GM18517 (cell line): ENCODE results near the gene CYSLTR2.
"Not testable (repeated sequence)": the region's sequence is repeated elsewhere in the genome, so short reads cannot be mapped to it uniquely, and the experiment has no call there.

ENCODE experiments used
- ATAC-seq: cut with Tn5 transposase; IDR thresholded peaks from one replicate; pipeline ENCODE4 v1.9.1; 2021; ENCODE audit warnings: mild to moderate bottlenecking, moderate library complexity; ENCODE audit not compliant: unreplicated experiment

Gene CYSLTR2

DNA sequence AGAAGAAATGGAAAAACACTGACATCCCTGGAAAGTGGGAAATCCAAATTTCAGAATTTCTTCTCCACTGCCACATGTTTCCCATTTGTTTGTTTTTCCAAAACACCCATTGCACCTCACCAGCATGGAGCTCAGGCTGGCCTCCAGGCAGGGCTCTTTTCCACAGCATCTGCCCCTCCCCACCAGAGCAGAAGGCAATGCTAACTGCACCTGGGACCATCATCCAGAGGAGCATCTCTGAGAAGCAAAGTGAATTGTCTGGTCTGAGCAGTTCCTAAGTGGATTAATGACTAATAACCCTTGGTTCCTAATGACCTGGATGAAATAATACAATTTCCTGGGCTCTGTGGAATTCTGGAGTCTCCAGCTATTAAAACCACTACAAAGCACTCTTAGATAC is 8.8 kb upstream of the CYSLTR2 start:
- ATAC-seq: no peak

DNA sequence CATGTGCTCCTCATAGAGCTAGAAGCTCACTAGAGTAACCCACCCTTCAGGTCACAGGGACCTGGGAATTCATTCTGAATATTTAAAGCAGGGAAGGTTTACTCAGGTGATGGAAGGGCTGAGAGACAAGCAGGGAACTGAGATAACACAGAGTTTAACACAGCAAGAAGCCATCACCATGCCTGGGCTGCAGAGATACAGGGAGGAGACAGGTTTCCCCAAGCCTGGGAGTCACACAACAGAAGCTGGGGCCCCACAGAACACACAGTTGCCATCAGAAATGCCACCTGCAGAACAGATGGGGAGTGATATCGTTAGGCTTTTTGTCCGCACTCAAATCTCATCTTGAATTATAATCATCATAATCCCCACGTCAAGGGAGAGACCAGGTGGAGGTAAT is 7.9 kb upstream of the CYSLTR2 start:
- ATAC-seq: no peak

DNA sequence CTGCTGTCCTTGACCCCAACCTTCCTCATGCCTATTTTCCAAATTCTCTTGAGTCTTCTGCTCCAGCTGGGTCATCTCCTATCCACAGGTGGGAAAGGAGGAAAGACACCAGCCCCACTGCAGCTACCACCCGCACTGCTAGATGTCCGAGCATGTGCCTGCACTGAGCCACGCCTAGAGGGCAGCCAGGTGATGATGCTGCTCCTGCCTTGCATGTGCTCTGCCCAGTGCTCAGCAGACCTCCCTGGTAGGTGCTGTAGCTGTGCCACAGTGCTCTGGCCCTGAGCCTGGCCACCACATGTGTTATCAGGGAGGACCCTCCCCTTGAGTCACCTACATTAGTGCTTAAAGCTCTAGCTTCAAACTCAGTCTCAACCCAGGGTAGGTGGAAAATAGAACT is 6.9 kb upstream of the CYSLTR2 start:
- no peak for ATAC-seq

DNA sequence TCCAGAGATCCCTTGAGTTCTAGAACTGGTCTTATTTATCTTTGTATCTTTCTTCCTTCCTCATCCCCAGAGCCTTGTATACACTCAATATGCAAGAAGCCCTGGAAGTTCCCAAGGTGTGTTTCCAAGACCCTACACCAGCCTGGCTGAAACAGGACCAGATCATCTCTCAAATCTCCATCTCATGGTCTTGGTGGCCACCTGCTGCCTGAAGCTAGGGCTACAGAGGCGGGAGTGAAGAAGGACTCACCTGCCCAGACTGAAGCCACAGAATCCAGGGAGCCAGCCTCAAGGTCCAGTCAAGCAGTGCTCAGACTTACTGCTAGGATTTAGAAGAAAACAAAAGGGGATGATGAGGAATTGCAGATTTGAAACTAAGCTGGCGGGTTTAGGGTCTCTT is 6.1 kb upstream of the CYSLTR2 start:
- no peak for ATAC-seq

DNA sequence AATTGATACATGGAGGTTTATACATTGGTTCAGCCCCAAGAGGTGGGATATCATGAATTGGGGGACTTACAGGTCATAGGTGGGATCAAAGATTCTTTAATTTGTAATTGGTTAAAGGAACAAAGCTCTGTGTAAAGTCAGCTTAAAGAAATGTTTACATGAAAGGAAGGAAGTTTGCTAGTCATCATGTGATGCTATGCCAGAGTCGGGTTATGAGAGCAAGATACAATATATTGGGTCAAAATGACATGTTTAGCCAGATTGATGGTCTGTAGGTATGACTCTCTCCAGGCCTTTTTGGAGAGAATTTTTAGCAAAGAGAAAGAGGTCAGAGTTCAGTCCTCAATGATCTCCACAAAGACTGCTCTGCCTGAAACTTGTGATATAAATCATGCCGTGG is 5.3 kb upstream of the CYSLTR2 start:
- no peak for ATAC-seq

DNA sequence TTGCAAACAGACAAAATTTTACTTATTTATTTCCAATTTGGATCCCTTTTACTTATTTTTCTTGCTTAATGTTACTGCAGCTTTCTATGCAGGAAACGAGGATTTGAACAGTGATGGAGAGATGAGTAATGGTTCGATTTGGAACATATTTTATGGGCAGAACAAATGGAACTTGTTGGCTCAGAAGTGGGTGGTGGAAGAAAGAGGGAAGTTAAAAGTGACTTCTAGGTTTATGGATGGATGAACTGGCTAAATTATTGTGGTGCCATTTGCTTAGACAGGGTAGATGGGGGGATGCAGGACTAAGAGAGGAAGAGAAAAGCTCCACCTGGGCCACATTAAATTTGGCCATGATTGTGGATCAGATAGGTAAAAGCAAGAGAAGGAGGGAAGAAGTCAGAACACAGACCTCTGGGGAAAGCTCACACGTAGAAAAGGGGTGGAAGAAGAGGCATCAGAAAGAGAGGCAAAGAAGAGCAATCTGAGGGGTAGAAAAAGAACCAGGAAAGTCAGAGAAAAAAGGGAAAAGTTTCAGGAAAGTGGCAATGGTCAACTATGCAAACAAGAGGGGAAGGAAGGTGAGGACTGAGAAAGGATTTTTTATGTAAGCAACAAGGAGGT is 768 bp upstream of the CYSLTR2 start:
- no peak for ATAC-seq

DNA sequence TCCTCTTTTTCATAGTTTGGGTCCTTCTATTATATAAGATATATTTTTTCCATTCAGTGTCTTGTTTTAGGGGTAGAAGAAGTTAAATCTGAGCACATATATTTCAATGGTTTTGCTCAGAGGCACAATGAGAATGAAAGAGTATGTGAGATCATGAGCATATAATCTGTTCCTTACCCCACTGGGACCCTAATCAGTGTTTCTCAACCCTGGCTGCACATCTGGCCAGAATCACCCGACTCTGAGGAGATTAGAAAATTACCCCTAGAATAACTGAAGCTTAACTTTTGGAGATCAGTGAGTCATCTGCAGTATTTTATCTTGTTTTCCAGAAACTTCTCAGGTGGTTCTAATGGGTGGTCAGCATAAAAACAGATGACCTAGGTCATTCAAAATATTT is 782 bp downstream of the CYSLTR2 start:
- no peak for ATAC-seq

DNA sequence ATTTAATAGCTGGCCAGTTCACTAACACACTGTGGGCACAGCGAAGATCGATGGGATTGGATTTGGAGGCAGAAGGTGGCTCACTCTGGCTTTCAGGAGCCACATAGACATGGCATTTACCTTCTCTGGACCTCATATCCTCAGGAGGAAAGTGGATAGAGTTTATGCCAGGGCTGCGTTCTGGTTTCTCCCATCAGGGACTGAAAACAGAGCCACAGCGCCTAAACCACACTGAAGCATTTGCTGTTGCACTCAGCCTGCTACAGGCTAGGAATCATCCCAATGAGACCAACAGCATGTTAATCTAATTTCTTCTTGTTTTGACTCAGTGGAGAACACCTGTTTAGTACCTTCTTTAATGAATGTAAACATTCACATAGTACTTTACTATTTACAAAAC is 1.6 kb downstream of the CYSLTR2 start:
- ATAC-seq: no peak

DNA sequence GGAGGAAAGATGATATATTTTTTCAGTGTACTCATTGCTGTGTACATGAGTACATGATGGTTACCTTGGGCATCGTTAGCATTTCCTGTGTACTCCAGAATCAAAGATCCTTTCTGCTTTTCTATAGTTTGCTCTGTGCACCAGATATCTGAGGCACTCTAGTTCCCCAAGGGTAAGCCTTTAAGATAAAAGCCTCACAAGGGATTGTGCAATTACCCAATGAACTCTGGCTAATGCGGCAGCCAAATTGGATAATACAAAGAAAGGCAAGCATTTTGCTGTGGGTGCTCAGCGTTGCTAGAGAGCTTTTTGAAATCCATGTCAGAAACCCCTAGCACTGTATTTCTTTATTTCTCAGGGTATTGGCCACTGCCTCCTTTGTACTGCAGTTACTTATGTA is 2.9 kb downstream of the CYSLTR2 start:
- ATAC-seq: no peak

DNA sequence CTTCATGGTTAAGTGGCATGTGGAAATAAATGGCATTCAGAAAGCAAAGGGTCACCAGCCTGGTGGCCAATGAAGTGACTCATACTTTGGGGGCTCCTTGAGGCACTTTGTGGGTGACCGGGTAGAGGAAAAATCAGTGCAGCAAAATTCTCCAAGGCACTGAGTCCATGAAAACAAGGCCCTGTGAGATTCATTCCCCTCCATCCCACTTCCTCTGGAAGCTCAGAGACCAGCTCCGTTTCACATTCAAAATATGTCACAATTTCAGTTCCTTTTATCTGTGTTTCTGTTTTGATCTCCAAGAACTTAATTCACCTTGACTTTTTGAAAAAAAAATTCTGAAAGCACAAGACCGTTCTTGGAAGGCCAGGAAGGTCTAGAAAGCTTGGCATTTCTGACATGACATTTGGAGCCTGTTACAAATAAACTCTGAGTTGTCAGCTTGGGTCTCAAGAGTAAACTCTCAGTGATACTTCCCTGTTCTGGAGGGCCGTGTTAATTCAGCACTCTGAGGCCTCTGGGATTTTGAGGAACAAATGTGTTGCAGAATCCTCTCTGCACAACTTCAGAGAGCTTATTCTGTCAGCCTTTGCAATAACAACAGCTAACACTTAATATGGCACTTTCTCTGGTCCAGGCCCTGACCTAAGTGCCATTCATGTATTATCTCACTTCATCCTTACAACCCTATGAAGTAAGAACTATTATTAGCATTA is 6.8 kb downstream of the CYSLTR2 start:
- ATAC-seq: no peak

DNA sequence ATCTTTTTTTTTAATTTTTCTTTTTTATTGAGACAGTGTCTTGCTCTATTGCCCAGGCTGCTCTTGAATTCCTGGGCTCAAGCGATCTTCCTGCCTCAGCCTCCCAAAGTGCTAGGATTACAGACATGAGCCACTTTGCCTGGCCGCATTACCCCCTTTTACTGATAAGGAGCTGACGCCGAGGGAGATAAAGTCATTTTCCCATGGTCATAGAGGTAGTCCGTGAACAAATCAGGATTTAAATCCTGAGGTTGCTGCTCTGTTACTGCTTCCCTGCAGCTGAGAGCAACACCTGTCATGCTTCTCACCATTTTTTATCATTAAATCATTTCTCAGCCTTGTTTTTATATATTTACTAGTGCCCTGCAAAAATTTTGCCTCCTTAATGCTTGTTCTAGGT is 7.4 kb downstream of the CYSLTR2 start:
- ATAC-seq: no peak

DNA sequence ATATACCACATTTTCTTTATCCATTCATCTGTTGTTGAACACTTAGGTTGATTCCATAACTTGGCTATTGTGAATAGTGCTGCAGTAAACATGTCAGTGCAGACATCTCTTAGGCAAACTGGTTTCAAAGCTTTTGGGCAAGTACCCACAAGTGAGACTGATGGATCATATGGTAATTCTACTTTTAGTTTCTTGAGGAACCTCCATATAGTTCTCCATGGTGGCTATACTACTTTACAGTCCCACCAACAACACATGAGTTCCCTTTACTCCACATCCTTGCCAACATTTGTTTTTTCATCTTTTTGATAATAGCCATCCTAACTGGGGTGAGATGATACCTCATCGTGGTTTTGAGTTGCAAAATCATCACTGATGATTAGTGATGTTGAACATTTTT is 8.5 kb downstream of the CYSLTR2 start:
- ATAC-seq: no peak

DNA sequence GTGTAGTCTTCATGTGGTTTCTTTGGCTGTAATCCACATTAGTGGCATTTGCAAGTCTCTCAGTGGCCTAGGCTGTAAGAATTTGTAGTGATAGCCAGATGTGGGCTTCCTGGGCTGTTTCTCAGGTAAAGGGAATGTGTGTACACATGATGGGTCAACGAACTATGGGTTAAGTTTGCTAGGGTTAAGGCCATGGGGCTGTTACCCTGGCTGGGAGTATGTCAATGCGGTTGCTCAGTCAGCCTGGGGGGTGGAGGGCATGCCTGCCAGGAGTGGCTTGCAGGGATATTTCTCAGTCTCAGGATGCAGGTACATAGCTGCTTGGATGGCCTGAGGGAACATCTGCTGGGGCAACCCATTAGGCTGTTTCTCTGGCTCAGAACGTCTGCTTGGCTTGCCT is 13.4 kb downstream of the CYSLTR2 start:
- no peak for ATAC-seq

DNA sequence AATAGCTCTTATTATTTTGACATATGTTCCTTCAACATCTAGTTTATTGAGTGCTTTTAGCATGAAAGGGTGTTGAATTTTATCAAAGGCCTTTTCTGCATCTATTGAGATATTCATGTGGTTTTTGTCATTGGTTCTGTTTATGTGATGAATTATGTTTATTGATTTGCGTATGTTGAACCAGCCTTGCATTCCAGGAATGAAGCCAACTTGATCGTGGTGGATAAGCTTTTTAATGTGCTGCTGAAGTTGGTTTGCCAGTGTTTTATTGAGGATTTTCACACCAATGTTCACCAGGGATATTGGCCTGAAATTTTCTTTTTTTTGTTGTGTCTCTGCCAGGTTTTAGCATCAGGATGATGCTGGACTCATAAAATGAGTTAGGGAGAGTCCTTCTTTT is 17.7 kb downstream of the CYSLTR2 start:
- not testable (repeated sequence) for ATAC-seq

DNA sequence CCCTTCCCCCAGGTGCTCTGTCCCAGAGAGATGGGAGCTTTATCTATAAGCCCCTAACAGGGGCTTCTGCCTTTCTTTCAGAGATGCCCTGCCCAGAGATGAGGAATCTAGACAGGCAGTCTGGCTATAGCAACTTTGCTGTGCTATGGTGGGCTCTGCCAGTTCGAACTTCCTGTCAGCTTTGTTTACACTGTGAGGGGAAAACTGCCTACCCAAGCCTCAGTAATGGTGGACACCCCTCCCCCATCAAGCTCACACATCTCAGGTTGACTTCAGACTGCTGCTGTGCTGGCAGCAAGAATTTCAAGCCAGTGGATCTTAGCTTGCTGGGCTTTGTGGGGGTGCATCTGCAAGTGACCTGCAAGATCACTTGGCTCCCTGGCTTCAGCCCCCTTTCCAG is 21.5 kb downstream of the CYSLTR2 start:
- ATAC-seq: no peak

DNA sequence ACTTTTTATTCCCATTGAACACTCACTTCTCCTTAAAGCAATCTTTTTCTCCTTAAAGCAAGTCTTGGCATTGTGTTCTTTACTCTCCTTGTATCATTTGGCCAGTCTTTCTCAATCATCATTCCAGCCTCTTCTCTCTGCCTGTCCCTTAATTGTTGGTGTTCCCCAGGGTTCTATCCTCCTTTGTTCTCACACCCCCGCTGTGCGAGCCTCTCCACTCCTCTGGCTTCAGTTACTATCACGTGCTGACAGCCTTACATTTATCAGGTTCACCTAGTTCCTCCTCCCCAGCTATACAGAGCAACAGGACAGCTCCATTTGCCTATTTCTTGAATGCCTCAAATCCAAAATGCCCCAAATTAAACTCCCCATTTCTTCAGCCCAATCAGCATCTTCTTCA is 24.6 kb downstream of the CYSLTR2 start:
- no peak for ATAC-seq

DNA sequence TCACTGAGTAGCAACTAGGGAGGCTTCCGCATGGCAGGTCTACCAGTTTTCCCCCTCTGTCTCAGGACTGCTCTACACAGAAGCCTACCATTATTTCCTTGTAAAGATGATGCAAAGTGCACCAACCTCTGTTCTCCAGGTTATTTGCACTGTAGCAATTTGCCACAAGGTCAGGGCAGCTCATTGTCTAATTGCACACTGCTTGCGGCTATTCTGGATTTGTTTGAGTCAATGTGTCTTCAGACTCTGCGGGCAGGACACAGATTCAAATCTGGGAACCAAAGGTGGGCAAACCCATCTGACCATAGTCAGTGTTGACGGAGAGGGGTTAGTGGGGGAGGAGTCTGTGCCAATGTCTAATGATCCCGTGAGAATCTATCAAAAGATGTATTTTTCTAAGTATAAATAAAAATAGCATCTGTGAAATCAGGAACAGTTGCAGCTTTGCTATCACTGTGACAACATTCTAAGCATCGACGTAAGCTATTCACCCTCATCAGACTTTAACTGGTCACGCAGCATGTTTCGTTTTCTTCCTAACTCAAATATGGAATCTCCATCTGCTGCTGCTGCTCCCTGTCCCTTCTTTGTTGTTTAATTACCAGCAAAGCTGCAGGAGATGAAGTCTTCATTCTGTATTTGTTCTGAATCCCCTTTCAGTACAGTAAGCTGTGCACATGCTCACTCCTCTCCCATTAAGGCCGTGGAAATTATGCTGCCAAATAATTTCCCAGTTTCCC is 26.4 kb downstream of the CYSLTR2 start:
- no peak for ATAC-seq

DNA sequence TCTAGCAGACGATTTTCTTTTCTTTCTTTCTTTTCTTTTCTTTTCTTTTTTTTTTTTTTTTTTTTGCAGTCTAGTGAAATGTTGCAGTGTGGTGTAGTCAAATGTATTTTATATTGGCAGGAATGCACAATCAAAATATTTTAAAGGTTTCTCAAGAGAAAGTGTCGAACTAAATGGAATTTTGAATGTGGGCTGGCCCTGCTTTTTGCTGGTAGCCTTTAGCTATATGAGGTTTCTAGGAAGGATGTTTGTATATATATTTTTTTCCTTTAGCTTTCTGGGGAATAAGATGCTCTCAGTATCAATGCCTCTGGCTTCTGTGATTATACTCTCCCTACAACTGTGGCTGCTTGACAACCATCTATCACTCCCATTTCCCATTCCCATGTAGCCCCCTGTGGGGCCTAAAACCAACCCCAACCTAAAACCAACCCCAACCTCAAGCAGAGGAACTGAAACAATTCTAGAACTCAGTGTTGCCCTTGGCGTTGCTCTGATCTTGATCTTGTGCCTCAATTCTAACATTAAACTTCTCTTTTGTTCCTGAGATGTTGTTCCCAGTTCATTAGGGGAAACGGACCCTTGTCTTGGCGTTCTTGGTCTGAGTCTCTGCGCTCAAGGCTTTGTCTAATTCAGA is 27.1 kb downstream of the CYSLTR2 start:
- no peak for ATAC-seq

DNA sequence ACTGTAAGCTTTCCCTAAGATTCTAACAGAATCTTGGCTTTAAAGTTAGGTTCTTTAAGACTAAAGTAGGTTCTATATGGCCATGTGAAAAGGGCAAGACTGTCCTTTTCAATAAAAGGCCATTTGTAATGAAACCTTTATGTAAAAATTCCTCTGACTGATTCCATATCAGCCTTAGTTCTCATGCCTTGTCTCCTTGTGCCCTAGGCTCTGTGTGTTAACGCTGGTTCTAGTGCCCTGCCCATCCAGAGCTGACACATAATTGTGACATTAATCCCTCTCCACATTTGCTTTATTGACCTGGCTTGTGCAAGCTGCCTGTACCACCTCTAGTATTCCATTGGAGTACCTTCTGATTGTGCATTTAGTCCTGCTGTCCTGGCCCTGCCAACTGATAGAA is 28.2 kb downstream of the CYSLTR2 start:
- no peak for ATAC-seq

DNA sequence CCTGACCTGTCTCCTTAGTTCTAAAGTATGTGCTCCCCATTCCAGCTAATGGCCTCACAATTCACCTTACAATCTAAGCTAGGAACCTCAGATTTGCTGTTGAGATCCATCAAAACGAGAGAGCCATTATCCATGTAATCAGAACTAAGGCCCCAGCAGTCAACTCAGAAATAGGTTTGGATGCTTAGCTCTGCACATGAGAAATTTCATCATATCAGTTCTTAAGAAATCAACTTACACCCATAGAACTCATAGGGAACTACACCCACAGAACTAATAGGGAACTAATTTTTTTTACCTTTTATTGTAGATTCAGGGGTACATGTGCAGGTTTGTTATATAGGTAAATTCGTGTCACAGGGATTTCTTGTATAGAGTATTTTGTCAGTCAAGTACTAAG is 28.7 kb downstream of the CYSLTR2 start:
- no peak for ATAC-seq

DNA sequence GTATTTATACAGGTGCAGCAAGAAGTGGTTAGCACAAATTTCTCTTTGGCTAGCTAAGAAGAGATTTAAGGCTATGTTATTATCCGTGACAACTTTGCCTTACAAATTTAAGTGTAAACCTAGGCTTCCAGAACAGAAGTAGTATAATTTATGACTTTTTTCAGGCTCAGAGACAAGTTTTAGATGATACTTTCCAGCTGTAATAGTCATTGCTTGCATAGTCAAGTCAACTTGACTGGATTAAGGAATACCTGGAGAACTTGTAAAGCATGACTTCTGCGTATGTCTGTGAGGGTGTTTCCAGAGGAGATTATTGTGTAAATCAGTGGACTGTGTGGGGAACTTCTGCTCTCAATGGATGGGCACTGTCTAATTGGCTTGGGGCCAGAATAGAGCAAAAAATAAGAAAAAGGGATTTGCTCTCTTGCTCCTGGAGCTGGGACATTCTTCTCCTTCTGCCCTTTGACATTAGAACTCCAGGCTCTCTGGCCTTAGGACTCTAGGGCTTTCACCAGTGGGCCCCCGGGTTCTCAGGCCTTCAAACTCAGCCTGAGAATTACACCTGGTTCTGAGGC is 33.0 kb downstream of the CYSLTR2 start:
- ATAC-seq: no peak
